Left ventricle myocardium inferior (tissue), 1 donor: ENCODE results near the gene NBEA. TPM values are rescaled to one million over a fixed set of nuclear protein-coding genes. Genes with fewer than 3 reads are reported as not detected.

Experiments
- DNase-seq: peaks from one replicate; pipeline ENCODE4 v3.0.0-alpha.2; 2020
- H3K27ac ChIP-seq: fragments of 200-600 bp; replicated peaks from 2 replicates; pipeline ENCODE4 v1.8.0; 2021
- H3K27me3 ChIP-seq: fragments of 200-600 bp; 2 replicates; pipeline ENCODE4 v1.8.0; 2021; ENCODE audit warnings: low read depth
- H3K36me3 ChIP-seq: fragments of 200-600 bp; 2 replicates; pipeline ENCODE4 v1.8.0; 2021
- H3K4me1 ChIP-seq: fragments of 200-600 bp; 2 replicates; pipeline ENCODE4 v1.8.0; 2021
- H3K4me3 ChIP-seq: fragments of 200-600 bp; 2 replicates; pipeline ENCODE4 v1.8.0; 2021; ENCODE audit warnings: mild to moderate bottlenecking, moderate library complexity
- H3K9me3 ChIP-seq: fragments of 200-600 bp; replicated peaks from 2 replicates; pipeline ENCODE4 v1.8.0; 2021
- intact Hi-C: fragments of 100-400 bp; cut with micrococcal nuclease; formaldehyde crosslinking; loops from one replicate; pipeline ENCODE4 v1.11.0; 2022
- total RNA-seq: library from RNA; stranded (reverse); fragmentation: NEBNext Ultra II Directional; extraction: Animal tissue kit (Norgen Biotek cat#: 25700); gene quantifications from one replicate; pipeline ENCODE4 v1.2.1, GENCODE V29; 2021
- TF ChIP-seq, protein P1 (sequence below): fragments of 200-600 bp; IDR thresholded peaks from 2 replicates; pipeline ENCODE4 v1.8.0; 2021; ENCODE audit warnings: antibody characterized with exemption, mild to moderate bottlenecking, borderline replicate concordance
- donor health status: DM: no; HTN: yes; CAD: no; lungs with severe emphysema.

The NBEA gene
- total RNA-seq, 1 donor from 2014 or later, result 21.0 TPM

DNA sequence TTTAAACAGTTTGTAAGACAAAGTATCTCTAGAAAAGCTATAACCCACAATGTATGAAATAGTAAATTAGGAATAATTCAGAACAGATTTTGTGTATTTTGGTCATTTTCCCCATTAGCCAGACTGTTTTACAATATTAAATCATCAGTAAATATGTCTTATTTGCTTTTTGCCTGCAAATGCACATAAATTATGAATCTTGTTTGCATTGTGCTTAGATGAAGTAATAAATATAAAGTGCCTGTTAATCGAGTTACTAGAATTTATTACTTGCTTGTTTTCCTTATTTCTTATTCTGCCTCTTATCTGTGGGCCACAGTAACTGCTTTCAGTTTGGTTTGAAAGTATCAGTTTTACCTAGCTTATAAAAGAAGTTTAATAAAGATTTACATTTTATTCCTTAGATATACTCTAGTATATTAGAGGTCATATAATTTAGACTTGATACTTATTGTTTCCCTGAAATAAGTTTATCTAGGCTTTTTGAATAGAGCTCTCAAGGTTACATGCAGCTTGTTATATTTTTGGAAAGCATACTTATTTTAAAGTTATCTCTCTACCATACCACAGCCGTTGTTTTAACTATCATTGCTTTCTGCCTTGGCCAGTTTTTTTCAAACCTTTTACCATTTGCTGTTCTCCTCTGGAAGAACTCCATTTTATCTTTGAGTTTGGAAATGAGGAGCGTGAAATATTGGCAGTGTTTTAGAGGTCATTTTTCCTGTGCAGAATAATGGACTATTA is 238.0 kb downstream of the NBEA start:
- intact Hi-C loops, result no loop called here
- peaks cover 12% of the 10 kb centered on the region for H3K4me1 ChIP-seq
- peak overlapping the region; percentile 75 for H3K27ac ChIP-seq
- H3K9me3 ChIP-seq, result no peaks in the 10 kb centered on the region
- H3K27me3 ChIP-seq, result no peaks in the 10 kb centered on the region
- peaks cover 14% of the 10 kb centered on the region for H3K36me3 ChIP-seq
- no peak for DNase-seq
- H3K4me3 ChIP-seq, result peak overlapping the region; percentile 49
- TF ChIP-seq, protein P1, sequence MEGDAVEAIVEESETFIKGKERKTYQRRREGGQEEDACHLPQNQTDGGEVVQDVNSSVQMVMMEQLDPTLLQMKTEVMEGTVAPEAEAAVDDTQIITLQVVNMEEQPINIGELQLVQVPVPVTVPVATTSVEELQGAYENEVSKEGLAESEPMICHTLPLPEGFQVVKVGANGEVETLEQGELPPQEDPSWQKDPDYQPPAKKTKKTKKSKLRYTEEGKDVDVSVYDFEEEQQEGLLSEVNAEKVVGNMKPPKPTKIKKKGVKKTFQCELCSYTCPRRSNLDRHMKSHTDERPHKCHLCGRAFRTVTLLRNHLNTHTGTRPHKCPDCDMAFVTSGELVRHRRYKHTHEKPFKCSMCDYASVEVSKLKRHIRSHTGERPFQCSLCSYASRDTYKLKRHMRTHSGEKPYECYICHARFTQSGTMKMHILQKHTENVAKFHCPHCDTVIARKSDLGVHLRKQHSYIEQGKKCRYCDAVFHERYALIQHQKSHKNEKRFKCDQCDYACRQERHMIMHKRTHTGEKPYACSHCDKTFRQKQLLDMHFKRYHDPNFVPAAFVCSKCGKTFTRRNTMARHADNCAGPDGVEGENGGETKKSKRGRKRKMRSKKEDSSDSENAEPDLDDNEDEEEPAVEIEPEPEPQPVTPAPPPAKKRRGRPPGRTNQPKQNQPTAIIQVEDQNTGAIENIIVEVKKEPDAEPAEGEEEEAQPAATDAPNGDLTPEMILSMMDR, result no peak

DNA sequence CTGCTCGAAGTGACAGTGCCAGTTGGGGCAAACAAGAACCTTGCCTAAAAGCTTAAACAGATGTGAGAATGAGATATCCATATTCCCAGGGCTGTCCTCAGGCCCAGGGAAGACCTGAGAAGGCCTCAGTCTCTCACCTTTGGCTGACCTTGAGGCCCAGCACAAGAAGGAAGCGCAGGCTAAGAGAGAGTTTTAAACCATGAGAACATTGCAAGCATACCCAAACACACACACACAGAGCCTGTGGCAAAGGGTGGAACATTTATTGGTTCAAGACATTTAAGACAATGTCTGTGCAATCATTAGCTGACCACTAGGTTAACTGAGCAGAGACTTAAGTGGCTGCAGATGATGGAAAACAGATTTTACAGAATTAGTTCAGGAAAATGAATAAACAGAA is 248.2 kb downstream of the NBEA start:
- no peak overlapping the region for H3K4me3 ChIP-seq
- peaks cover 14% of the 10 kb centered on the region for H3K9me3 ChIP-seq
- TF ChIP-seq, protein P1, result no peak
- intact Hi-C loops, result no loop called here
- H3K27ac ChIP-seq, result peak overlapping the region; percentile 7
- no peaks in the 10 kb centered on the region for H3K27me3 ChIP-seq
- H3K4me1 ChIP-seq, result peaks cover 6% of the 10 kb centered on the region
- DNase-seq, result no peak
- H3K36me3 ChIP-seq, result peaks cover 12% of the 10 kb centered on the region

GRCh38 chr13:35191883-35192282 is 249.8 kb downstream of the NBEA start:
- H3K27me3 ChIP-seq, result no peaks in the 10 kb centered on the region
- H3K4me1 ChIP-seq, result peaks cover 6% of the 10 kb centered on the region
- peaks cover 14% of the 10 kb centered on the region for H3K9me3 ChIP-seq
- peak overlapping the region; percentile 37 for H3K27ac ChIP-seq
- TF ChIP-seq, protein P1, result no peak
- intact Hi-C loops, result no loop called here
- no peak overlapping the region for H3K4me3 ChIP-seq
- peaks cover 24% of the 10 kb centered on the region for H3K36me3 ChIP-seq
- DNase-seq, result no peak

- intact Hi-C loops, result no loop called here
- no peak overlapping the region for H3K27ac ChIP-seq
- no peaks in the 10 kb centered on the region for H3K4me1 ChIP-seq
- no peaks in the 10 kb centered on the region for H3K27me3 ChIP-seq
- TF ChIP-seq, protein P1, result no peak
- H3K4me3 ChIP-seq, result no peak overlapping the region
- no peak for DNase-seq
- H3K9me3 ChIP-seq, result no peaks in the 10 kb centered on the region
- peaks cover 19% of the 10 kb centered on the region for H3K36me3 ChIP-seq
These were observed 256.6 kb downstream of the NBEA start for GRCh38 chr13:35198613-35199200.

- TF ChIP-seq, protein P1, result no peak
- peaks cover 3% of the 10 kb centered on the region for H3K4me1 ChIP-seq
- intact Hi-C loops, result no loop called here
- H3K27me3 ChIP-seq, result no peaks in the 10 kb centered on the region
- H3K27ac ChIP-seq, result no peak overlapping the region
- H3K36me3 ChIP-seq, result peaks cover 6% of the 10 kb centered on the region
- no peak for DNase-seq
- no peaks in the 10 kb centered on the region for H3K9me3 ChIP-seq
- no peak overlapping the region for H3K4me3 ChIP-seq
These were observed 266.5 kb downstream of the NBEA start for GRCh38 chr13:35208587-35208986.
